GM12873 (cell line): ENCODE results near the gene CDK5RAP2.

Source experiments
- CTCF ChIP-seq: IDR thresholded peaks from 2 replicates; pipeline ENCODE4 v1.5.1; 2012; ENCODE audit warnings: low read depth, mild to moderate bottlenecking, moderate library complexity, low read length, control low read depth; ENCODE audit not compliant: insufficient read depth; ENCODE audit errors: missing control alignments

Gene CDK5RAP2

GRCh38 chr9:120374817-120375216, 205.2 kb downstream of the CDK5RAP2 start:
- TF ChIP-seq CTCF: no peak

- no peak for TF ChIP-seq CTCF
Measured at GRCh38 chr9:120374239-120374638, 205.7 kb downstream of the CDK5RAP2 start.

GRCh38 chr9:120372040-120372439, 207.9 kb downstream of the CDK5RAP2 start:
- no peak for TF ChIP-seq CTCF

GRCh38 chr9:120369608-120370220, 210.3 kb downstream of the CDK5RAP2 start:
- TF ChIP-seq CTCF: no peak

GRCh38 chr9:120368799-120369198, 211.2 kb downstream of the CDK5RAP2 start:
- TF ChIP-seq CTCF: no peak

- TF ChIP-seq CTCF: no peak
Measured at GRCh38 chr9:120366644-120367019, 213.3 kb downstream of the CDK5RAP2 start.

GRCh38 chr9:120365386-120365785, 214.6 kb downstream of the CDK5RAP2 start:
- TF ChIP-seq CTCF: no peak
